GM23338 (cell line): ENCODE results near the gene RNU6-7.

Experiments used
- EZH2 ChIP-seq: fragments of 200-600 bp; sonication (generic); IDR thresholded peaks from one replicate; pipeline ENCODE4 v1.8.0; 2017; ENCODE audit warnings: antibody characterized with exemption, mild to moderate bottlenecking, low read depth; ENCODE audit not compliant: unreplicated experiment
- EZH2phosphoT487 ChIP-seq: fragments of 200-600 bp; sonication (generic); IDR thresholded peaks from one replicate; pipeline ENCODE4 v1.8.1; 2018; ENCODE audit warnings: antibody characterized with exemption; ENCODE audit not compliant: unreplicated experiment
- JUNB ChIP-seq: IDR thresholded peaks from one replicate; pipeline ENCODE4 v1.6.1; 2016; ENCODE audit warnings: antibody characterized with exemption; ENCODE audit not compliant: unreplicated experiment
- NANOG ChIP-seq: IDR thresholded peaks from 2 replicates; pipeline ENCODE4 v1.6.1; 2016; ENCODE audit warnings: antibody characterized with exemption, borderline replicate concordance
- POLR2AphosphoS5 ChIP-seq: IDR thresholded peaks from 2 replicates; pipeline ENCODE4 v1.6.1; 2016; ENCODE audit warnings: antibody characterized with exemption, low read depth
- ZNF114 ChIP-seq: fragments of 250-450 bp; sonication (Bioruptor Pico); IDR thresholded peaks from 2 replicates; pipeline ENCODE4 v1.5.0; 2020; ENCODE audit warnings: mild to moderate bottlenecking, moderate library complexity
- TF ChIP-seq, protein P1 (sequence below), 2 experiments: fragments of 200-600 bp in 1 of 2; sonication (generic) in 1 of 2; conservative IDR thresholded peaks; 2 replicates each; pipeline versions ENCODE4 v1.5.1 to v1.6.1; 2016 to 2017; ENCODE audit warnings: antibody characterized with exemption in 2 of 2, low read depth in 2 of 2, mild to moderate bottlenecking in 2 of 2, moderate library complexity in 1 of 2

DNA sequence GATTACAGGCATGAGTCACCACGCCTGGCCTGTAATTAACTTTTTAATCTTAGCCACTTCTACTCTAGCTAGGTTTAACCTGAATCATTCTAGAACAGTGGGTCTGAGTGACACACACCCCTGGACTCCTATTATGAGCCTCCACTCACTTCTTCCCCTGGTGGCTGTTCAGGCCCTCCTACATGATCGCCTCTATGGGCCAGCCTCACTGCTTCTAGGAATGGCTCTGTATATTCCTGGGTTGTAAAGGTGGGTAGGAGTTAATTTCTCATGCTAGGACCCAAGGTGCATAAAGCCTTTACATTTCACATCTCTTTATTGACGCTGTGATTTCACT, 9.2 kb downstream of the RNU6-7 start:
- no peak for TF ChIP-seq EZH2
- TF ChIP-seq, protein P1, sequence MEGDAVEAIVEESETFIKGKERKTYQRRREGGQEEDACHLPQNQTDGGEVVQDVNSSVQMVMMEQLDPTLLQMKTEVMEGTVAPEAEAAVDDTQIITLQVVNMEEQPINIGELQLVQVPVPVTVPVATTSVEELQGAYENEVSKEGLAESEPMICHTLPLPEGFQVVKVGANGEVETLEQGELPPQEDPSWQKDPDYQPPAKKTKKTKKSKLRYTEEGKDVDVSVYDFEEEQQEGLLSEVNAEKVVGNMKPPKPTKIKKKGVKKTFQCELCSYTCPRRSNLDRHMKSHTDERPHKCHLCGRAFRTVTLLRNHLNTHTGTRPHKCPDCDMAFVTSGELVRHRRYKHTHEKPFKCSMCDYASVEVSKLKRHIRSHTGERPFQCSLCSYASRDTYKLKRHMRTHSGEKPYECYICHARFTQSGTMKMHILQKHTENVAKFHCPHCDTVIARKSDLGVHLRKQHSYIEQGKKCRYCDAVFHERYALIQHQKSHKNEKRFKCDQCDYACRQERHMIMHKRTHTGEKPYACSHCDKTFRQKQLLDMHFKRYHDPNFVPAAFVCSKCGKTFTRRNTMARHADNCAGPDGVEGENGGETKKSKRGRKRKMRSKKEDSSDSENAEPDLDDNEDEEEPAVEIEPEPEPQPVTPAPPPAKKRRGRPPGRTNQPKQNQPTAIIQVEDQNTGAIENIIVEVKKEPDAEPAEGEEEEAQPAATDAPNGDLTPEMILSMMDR (conservative IDR thresholded peaks at IDR 0.05; ENCODE audit: low read depth in 2 of 2): no peak
- no peak for TF ChIP-seq JUNB
- no peak for TF ChIP-seq POLR2AphosphoS5
- TF ChIP-seq EZH2phosphoT487: no peak
- no peak for TF ChIP-seq ZNF114 (CRISPR knock-in tag)
- no peak for TF ChIP-seq NANOG
